HG03520 (cell line): ENCODE measurements around the gene CALHM6.
A peak's percentile ranks its signal among the peaks of the same experiment; 100 is the strongest.

ENCODE experiments used
- ATAC-seq: cut with Tn5 transposase; IDR thresholded peaks from one replicate; pipeline ENCODE4 v1.9.1; 2021; ENCODE audit warnings: mild to moderate bottlenecking, moderate library complexity; ENCODE audit not compliant: unreplicated experiment

The CALHM6 gene

GRCh38 chr6:116461331-116461931 lies at the start of gene CALHM6:
Gene CALHM6 (plus strand): TSS chr6:116461375. CDS start chr6:116461930, 555 bp downstream.
- no peak for ATAC-seq

- no peak for ATAC-seq
These were observed 48.9 kb upstream of the CALHM6 start for GRCh38 chr6:116412270-116412669.

GRCh38 chr6:116413357-116413756 lies 47.8 kb upstream of the CALHM6 start:
- no peak for ATAC-seq

- ATAC-seq = no peak
These were observed 43.5 kb upstream of the CALHM6 start for GRCh38 chr6:116417661-116418060.

- no peak for ATAC-seq
These were observed 41.9 kb upstream of the CALHM6 start for GRCh38 chr6:116419069-116419786.

GRCh38 chr6:116420341-116420740 lies 40.8 kb upstream of the CALHM6 start:
- ATAC-seq = no peak

GRCh38 chr6:116422238-116422637 lies 38.9 kb upstream of the CALHM6 start:
- ATAC-seq = no peak

- no peak for ATAC-seq
These were observed 37.2 kb upstream of the CALHM6 start for GRCh38 chr6:116424001-116424400.

- ATAC-seq = no peak
These were observed 34.6 kb upstream of the CALHM6 start for GRCh38 chr6:116426551-116426950.

- ATAC-seq = no peak
These were observed 32.1 kb upstream of the CALHM6 start for GRCh38 chr6:116429111-116429510.

- no peak for ATAC-seq
These were observed 30.3 kb upstream of the CALHM6 start for GRCh38 chr6:116430860-116431259.

- ATAC-seq = no peak
These were observed 29.1 kb upstream of the CALHM6 start for GRCh38 chr6:116431964-116432595.

- ATAC-seq = no peak
These were observed 27.9 kb upstream of the CALHM6 start for GRCh38 chr6:116433206-116433712.

GRCh38 chr6:116434056-116434725 lies 27.0 kb upstream of the CALHM6 start:
- no peak for ATAC-seq

GRCh38 chr6:116436586-116436985 lies 24.6 kb upstream of the CALHM6 start:
- ATAC-seq = no peak

GRCh38 chr6:116437656-116438055 lies 23.5 kb upstream of the CALHM6 start:
- no peak for ATAC-seq

GRCh38 chr6:116438590-116439448 lies 22.4 kb upstream of the CALHM6 start:
- ATAC-seq = no peak

GRCh38 chr6:116439522-116440051 lies 21.6 kb upstream of the CALHM6 start:
- ATAC-seq = no peak

GRCh38 chr6:116443105-116443504 lies 18.1 kb upstream of the CALHM6 start:
- ATAC-seq = no peak

GRCh38 chr6:116444092-116444491 lies 17.1 kb upstream of the CALHM6 start:
- peak; percentile 68 for ATAC-seq
